Stimulated activated CD4-positive, alpha-beta T cell treated with anti-CD3 and anti-CD28 coated beads, Interleukin-12 subunit alpha, Interleukin-12 subunit beta, amount 100 ng/mL, for 48 hours (primary cell): ENCODE data around the gene KRTAP26-1.

Source experiments
- DNase-seq, 3 donors: peaks; one replicate each; pipeline ENCODE4 v3.0.0-alpha.2; 2020; ENCODE audit warnings: low read depth in 2 of 3, low spot score in 1 of 3

Gene KRTAP26-1

DNA sequence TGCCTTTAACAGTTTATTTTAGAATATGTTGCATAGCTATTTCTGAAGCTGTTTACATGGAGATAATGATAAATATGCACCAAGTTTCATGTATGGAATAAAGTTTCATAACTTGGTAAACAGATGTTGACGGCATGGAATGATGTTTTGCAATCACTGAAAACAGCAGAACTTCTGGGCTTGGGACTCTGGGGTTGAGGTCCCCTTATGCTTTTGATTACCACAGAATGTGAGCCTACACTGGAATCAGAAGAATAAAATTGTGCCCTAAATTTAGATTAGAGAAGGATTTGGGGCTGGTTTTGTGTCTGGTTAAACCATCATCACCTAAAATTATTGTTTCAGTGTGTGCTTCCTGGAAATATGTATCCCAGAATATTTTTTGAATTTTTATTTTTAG, 48.5 kb downstream of the KRTAP26-1 start:
- DNase-seq = no peak

GRCh38 chr21:30271156-30271555, 49.0 kb downstream of the KRTAP26-1 start:
- no peak for DNase-seq

GRCh38 chr21:30269803-30270530, 50.1 kb downstream of the KRTAP26-1 start:
- no peak for DNase-seq
